Thoracic aorta (tissue), 2 donors: ENCODE results near the gene CYP2S1. TPM values are rescaled to one million over a fixed set of nuclear protein-coding genes. Genes with fewer than 3 reads are reported as not detected.

Experiments
- ATAC-seq: fragments of 150-250 bp; one replicate; pipeline ENCODE4 v1.8.0; 2017; ENCODE audit warnings: low read depth; ENCODE audit not compliant: insufficient number of reproducible peaks, low FRiP score
- DNase-seq: peaks from one replicate; pipeline ENCODE4 v3.0.0-alpha.2; 2020; ENCODE audit warnings: low spot score
- H3K27ac ChIP-seq, 2 donors: fragments of 200-600 bp; sonication (generic); 1 replicate in 1 of 2; 2 replicates in 1 of 2; pipeline ENCODE4 v1.5.1; 2016; ENCODE audit warnings: mild to moderate bottlenecking in 2 of 2, moderate library complexity in 2 of 2
- H3K27me3 ChIP-seq: fragments of 200-600 bp; sonication (generic); replicated peaks from 2 replicates; pipeline ENCODE4 v1.6.0; 2016; ENCODE audit warnings: mild to moderate bottlenecking; ENCODE audit not compliant: insufficient read depth
- H3K36me3 ChIP-seq: fragments of 200-600 bp; sonication (generic); one replicate; pipeline ENCODE4 v1.5.1; 2016
- H3K4me1 ChIP-seq, 2 donors: fragments of 200-600 bp; sonication (generic); 1 replicate in 1 of 2; 2 replicates in 1 of 2; pipeline versions ENCODE4 v1.5.1 to v1.6.0; 2016; ENCODE audit warnings: low read depth in 2 of 2, mild to moderate bottlenecking in 1 of 2; ENCODE audit not compliant: control insufficient read depth in 1 of 2
- H3K4me3 ChIP-seq: fragments of 200-600 bp; sonication (generic); 2 replicates; pipeline ENCODE4 v1.5.1; 2016; ENCODE audit warnings: mild to moderate bottlenecking
- H3K9me3 ChIP-seq: fragments of 200-600 bp; sonication (generic); 2 replicates; pipeline ENCODE4 v1.5.1; 2016
- total RNA-seq, 2 donors: library from RNA; depleted of rRNA; stranded (reverse); fragments of >200 nt; gene quantifications; one replicate each; pipeline versions ENCODE4 v1.1.0 to v1.2.3, GENCODE V29; 2016
- TF ChIP-seq, protein P1 (sequence below): fragments of 200-600 bp; sonication (generic); IDR thresholded peaks from one replicate; pipeline ENCODE4 v1.5.1; 2019; ENCODE audit warnings: antibody characterized with exemption

CYP2S1 gene
- total RNA-seq, 2 donors from 2014 or later = 2.3 to 12.4 TPM

DNA sequence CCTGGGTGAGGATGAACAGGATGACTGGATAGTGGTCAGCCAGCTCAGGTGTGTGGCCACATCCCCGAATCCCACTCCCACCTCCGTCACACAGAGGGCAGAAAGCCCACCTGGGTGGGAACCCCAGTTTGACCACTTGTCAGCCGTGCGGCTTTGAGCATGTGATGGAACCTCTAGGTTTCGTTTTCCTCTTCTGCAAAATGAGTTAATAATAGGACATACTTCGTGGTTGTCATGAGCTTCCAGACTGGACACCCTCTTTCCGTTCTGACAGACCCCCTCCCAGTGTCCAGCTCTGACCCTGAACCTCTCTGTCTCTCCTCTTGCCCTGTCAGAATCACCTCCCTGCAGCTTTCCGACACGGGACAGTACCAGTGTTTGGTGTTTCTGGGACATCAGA lies 27.8 kb downstream of the CYP2S1 start:
- no peak for DNase-seq
- Histone ChIP-seq H3K4me3 (peak overlapping the region; percentile 85), H3K4me1 (peaks cover 10 to 67% of the 10 kb centered on the region in 2 donors), H3K9me3 (no peaks in the 10 kb centered on the region), H3K27ac (peak overlapping the region; percentile 92 to 95), H3K27me3 (no peaks in the 10 kb centered on the region), H3K36me3 (no peaks in the 10 kb centered on the region)
- TF ChIP-seq, protein P1, sequence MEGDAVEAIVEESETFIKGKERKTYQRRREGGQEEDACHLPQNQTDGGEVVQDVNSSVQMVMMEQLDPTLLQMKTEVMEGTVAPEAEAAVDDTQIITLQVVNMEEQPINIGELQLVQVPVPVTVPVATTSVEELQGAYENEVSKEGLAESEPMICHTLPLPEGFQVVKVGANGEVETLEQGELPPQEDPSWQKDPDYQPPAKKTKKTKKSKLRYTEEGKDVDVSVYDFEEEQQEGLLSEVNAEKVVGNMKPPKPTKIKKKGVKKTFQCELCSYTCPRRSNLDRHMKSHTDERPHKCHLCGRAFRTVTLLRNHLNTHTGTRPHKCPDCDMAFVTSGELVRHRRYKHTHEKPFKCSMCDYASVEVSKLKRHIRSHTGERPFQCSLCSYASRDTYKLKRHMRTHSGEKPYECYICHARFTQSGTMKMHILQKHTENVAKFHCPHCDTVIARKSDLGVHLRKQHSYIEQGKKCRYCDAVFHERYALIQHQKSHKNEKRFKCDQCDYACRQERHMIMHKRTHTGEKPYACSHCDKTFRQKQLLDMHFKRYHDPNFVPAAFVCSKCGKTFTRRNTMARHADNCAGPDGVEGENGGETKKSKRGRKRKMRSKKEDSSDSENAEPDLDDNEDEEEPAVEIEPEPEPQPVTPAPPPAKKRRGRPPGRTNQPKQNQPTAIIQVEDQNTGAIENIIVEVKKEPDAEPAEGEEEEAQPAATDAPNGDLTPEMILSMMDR = no peak
- no peak for ATAC-seq

DNA sequence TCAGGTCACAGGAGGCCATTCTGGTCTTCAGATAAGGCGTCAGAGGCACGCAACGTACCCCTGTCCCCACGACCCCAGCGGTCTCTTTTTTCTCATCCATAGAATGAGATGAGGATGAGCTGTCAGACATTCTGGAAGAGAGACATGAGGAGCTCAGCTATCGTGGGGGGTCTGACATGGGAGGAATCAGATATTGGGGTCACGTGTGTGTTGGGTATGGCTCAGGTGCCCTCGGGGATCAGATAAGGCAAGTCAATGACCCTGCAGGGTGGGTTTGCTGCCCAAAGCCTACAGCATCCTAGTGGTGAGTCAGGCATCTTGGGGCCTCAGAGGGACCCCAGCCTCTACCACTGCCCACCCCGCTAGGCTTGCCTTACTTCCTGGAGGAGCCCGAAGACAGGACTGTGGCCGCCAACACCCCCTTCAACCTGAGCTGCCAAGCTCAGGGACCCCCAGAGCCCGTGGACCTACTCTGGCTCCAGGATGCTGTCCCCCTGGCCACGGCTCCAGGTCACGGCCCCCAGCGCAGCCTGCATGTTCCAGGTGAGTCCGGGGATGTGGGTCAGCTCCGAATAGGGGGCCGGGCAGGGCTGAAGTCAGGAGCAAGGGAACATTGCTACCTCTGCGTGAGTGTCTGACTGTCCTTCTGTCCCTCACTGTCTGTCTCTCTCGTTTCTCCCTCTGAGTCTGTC lies 28.6 kb downstream of the CYP2S1 start:
- ATAC-seq = no peak
- no peak overlapping the region for H3K4me3 ChIP-seq
- H3K36me3 ChIP-seq = no peaks in the 10 kb centered on the region
- peak overlapping the region; percentile 92 to 95 for H3K27ac ChIP-seq
- TF ChIP-seq, protein P1 = no peak
- no peaks in the 10 kb centered on the region for H3K9me3 ChIP-seq
- no peaks in the 10 kb centered on the region for H3K27me3 ChIP-seq
- H3K4me1 ChIP-seq = peaks cover 10 to 73% of the 10 kb centered on the region in 2 donors
- no peak for DNase-seq

DNA sequence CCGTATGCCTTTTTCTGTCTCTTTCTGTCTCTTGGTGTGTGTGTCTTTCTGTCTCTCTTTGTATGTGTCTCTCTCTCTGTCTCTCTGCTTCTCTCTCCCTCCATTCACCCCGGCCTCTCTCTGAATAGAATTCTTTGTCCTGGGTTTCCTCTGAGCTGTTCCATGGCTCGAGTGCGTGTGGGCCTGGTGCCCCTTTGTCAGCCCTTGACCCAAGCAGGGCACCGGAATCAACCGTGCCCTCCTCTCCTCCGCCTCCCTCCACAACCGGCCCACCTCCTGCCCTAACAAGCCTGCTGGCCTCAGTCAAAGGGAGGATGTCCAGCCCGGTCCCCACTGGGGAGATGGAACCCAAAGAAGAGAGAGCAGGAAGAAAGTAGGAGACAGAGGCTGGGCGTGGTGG lies 29.2 kb downstream of the CYP2S1 start:
- ATAC-seq (no peak), DNase-seq (no peak)
- Histone ChIP-seq H3K4me3 (no peak overlapping the region), H3K27me3 (no peaks in the 10 kb centered on the region), H3K36me3 (no peaks in the 10 kb centered on the region), H3K9me3 (no peaks in the 10 kb centered on the region), H3K27ac (peak overlapping the region; percentile 92 to 95), H3K4me1 (peaks cover 10 to 79% of the 10 kb centered on the region in 2 donors)
- TF ChIP-seq, protein P1 = no peak

DNA sequence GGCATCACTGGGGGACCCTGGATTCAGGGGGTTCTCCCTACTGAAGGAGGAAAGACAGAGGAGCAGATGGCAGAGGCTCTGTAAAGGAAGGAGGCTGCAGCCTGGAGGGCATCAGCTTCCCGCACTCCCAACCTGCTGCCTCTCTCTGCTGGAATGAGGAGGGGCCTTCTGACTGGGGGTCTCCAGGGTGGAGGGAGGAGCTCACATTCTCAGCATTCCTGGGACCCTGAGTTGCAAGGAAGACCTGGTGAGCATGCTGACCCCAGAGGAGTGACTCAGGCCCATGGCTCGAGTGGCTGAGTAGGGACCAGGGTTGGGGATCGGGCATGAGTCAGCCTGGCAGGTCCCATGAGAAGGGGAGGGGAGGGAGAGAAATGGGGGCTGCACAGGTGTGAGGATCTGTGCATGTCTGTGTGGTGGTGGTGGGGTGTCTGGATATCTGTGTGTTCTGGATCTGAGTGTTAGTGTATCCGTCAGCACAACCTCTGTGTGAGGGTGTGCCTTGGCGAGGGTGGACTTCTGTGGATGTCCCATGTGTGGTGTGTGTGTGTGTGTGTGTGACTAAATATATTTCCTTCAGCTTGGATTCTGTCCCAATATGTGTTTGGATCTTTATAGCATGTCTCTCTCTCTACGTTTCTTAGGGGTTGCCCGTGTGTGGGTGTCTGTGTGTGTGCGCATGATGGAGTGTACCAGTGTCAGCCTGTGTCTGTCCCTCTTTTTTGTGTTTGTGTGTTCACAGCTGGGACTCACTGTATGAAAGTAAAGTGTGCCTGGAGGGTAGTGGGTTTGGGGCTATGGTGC lies 30.6 kb downstream of the CYP2S1 start:
- Histone ChIP-seq H3K27ac (peak overlapping the region; percentile 46 to 95), H3K4me3 (peak overlapping the region; percentile 5), H3K4me1 (peaks cover 10 to 73% of the 10 kb centered on the region in 2 donors), H3K36me3 (no peaks in the 10 kb centered on the region), H3K9me3 (no peaks in the 10 kb centered on the region), H3K27me3 (no peaks in the 10 kb centered on the region)
- TF ChIP-seq, protein P1 = no peak
- ATAC-seq = no peak
- DNase-seq = peak; percentile 53

DNA sequence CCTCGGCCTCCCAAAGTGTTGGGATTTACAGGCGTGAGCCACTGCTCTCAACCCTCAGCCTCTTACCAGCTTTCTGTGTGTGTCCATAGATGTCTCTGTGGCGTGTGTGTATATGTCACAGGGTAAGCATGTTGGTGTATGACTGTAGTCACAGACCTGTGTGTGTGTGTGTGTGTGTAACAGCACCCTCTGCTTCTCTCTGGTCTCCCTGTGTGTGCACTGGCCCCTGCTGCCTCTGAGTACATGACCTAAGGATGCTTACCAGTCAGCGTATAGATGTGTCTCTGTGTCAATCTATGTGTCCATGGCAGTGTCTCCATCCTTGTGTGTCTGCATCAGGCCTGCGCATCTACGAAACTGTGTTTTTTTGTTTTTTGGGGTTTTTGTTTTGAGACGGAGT lies 31.6 kb downstream of the CYP2S1 start:
- TF ChIP-seq, protein P1 = no peak
- Histone ChIP-seq H3K4me1 (peaks cover 12 to 78% of the 10 kb centered on the region in 2 donors), H3K27ac (peak overlapping the region; percentile 85 to 95), H3K36me3 (no peaks in the 10 kb centered on the region), H3K4me3 (no peak overlapping the region), H3K9me3 (no peaks in the 10 kb centered on the region), H3K27me3 (no peaks in the 10 kb centered on the region)
- no peak for DNase-seq
- ATAC-seq = no peak
